Activated B cell treated with CpG ODN at 0.5 μM for 24 hours (primary cell): ENCODE data around the gene EIF4E2. TPM values are rescaled to one million over a fixed set of nuclear protein-coding genes. Genes with fewer than 3 reads are reported as not detected.

Experiments used
- ATAC-seq: fragments of 200-7000 bp; cut with Tn5 transposase; one replicate; pipeline ENCODE4 v1.10.0; 2021; ENCODE audit warnings: low read depth, mild to moderate bottlenecking, moderate library complexity
- CTCF ChIA-PET: fragments of 350-600 bp; sonication (Branson Sonifier 250); formaldehyde crosslinking; loops from one replicate; lab custom pipeline; 2021; ENCODE audit warnings: antibody characterized with exemption; lab: Charles Lee
- POLR2A ChIA-PET: fragments of 350-600 bp; sonication (Branson Sonifier 250); formaldehyde crosslinking; loops from one replicate; lab custom pipeline; 2021; ENCODE audit warnings: antibody characterized with exemption; lab: Charles Lee
- DNase-seq: peaks from one replicate; pipeline ENCODE4 v3.0.0; 2022
- H3K27ac Mint-ChIP-seq: one replicate; pipeline ENCODE4 v1.8.0; 2020; ENCODE audit warnings: mixed read lengths
- H3K27me3 Mint-ChIP-seq: one replicate; pipeline ENCODE4 v1.8.0; 2021; ENCODE audit warnings: mixed read lengths
- H3K36me3 Mint-ChIP-seq: one replicate; pipeline ENCODE4 v1.8.0; 2021; ENCODE audit warnings: low read depth, mixed read lengths
- H3K4me1 Mint-ChIP-seq: one replicate; pipeline ENCODE4 v1.8.0; 2021; ENCODE audit warnings: mixed read lengths
- H3K4me3 Mint-ChIP-seq: one replicate; pipeline ENCODE4 v1.8.0; 2020; ENCODE audit warnings: mild to moderate bottlenecking, mixed read lengths
- H3K9me3 Mint-ChIP-seq: one replicate; pipeline ENCODE4 v1.8.0; 2020; ENCODE audit warnings: mixed read lengths
- intact Hi-C: fragments of 100-400 bp; cut with micrococcal nuclease; formaldehyde crosslinking; loops from one replicate; pipeline ENCODE4 v1.15.1; 2024
- total RNA-seq: library from RNA; stranded (reverse); gene quantifications from 2 replicates; pipeline ENCODE4 v1.2.3, GENCODE V29; 2022
- TF ChIP-seq, protein P1 (sequence below): fragments of 200-600 bp; IDR thresholded peaks from one replicate; pipeline ENCODE4 v1.8.0; 2022; ENCODE audit warnings: antibody characterized with exemption, mild to moderate bottlenecking

The EIF4E2 gene
- total RNA-seq, 1 donor from 2014 or later, result 63.2 TPM

GRCh38 chr2:232524771-232525170 lies 25.7 kb upstream of the EIF4E2 start:
- intact Hi-C loops, result no loop called here
- no peak for ATAC-seq
- H3K4me3 Mint-ChIP-seq, result no peak overlapping the region

DNA sequence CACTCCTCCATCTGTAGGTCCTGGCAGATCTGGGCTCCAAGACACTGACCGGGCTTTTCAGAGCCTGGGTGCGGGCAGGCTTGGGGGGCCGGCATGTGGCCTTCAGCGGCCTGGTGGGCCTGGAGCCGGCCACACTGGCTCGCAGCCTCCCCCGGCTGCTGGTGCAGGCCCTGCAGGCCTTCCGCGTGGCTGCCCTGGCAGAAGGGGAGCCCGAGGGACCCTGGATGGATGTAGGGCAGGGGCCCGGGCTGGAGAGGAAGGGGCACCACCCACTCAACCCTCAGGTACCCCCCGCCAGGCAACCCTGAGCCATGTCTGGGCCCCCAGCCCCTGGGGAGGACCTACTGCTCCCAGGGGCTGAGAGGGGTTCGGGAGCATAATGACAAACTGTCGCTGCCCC lies 25.3 kb upstream of the EIF4E2 start:
- Mint-ChIP-seq H3K27me3 (peaks cover 42% of the 10 kb centered on the region), H3K27ac (no peak overlapping the region), H3K4me1 (peaks cover 15% of the 10 kb centered on the region), H3K9me3 (no peaks in the 10 kb centered on the region), H3K4me3 (no peak overlapping the region), H3K36me3 (no peaks in the 10 kb centered on the region)
- no peak for DNase-seq
- TF ChIP-seq, protein P1, sequence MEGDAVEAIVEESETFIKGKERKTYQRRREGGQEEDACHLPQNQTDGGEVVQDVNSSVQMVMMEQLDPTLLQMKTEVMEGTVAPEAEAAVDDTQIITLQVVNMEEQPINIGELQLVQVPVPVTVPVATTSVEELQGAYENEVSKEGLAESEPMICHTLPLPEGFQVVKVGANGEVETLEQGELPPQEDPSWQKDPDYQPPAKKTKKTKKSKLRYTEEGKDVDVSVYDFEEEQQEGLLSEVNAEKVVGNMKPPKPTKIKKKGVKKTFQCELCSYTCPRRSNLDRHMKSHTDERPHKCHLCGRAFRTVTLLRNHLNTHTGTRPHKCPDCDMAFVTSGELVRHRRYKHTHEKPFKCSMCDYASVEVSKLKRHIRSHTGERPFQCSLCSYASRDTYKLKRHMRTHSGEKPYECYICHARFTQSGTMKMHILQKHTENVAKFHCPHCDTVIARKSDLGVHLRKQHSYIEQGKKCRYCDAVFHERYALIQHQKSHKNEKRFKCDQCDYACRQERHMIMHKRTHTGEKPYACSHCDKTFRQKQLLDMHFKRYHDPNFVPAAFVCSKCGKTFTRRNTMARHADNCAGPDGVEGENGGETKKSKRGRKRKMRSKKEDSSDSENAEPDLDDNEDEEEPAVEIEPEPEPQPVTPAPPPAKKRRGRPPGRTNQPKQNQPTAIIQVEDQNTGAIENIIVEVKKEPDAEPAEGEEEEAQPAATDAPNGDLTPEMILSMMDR, result no peak
- intact Hi-C loops, result no loop called here
- no peak for ATAC-seq
- ChIA-PET POLR2A (no interaction called here), CTCF (no interaction called here)

More at GRCh38 chr2:232524771-232525170, 25.7 kb upstream of the EIF4E2 start:
- H3K9me3 Mint-ChIP-seq, result no peaks in the 10 kb centered on the region
- H3K4me1 Mint-ChIP-seq, result peaks cover 15% of the 10 kb centered on the region
- no peak for DNase-seq
- CTCF ChIA-PET, result no interaction called here
- no peaks in the 10 kb centered on the region for H3K36me3 Mint-ChIP-seq
- TF ChIP-seq, protein P1, result no peak
- H3K27ac Mint-ChIP-seq, result no peak overlapping the region
- POLR2A ChIA-PET, result no interaction called here
- H3K27me3 Mint-ChIP-seq, result peaks cover 42% of the 10 kb centered on the region

GRCh38 chr2:232525791-232526371 lies 24.6 kb upstream of the EIF4E2 start, which contains the start of gene CHRND:
CHRND (plus strand) TSS chr2:232526160; CDS start chr2:232526216, 56 bp downstream.
- Mint-ChIP-seq H3K4me1 (peaks cover 15% of the 10 kb centered on the region), H3K4me3 (no peak within 1 kb of the TSS), H3K27me3 (peaks cover 36% of the 10 kb centered on the region), H3K9me3 (no peaks in the 10 kb centered on the region), H3K27ac (no peak within 1 kb of the TSS), H3K36me3 (no peaks in the 10 kb centered on the region)
- ChIA-PET CTCF (no interaction called here), POLR2A (interaction anchor here (0.6 kb wide), 1 partner anchor 455 kb away, joined by 8 read pairs; no protein-coding TSS in a partner anchor)
- intact Hi-C loops, result no loop called here
- ATAC-seq (no peak), DNase-seq (no peak)
- TF ChIP-seq, protein P1, result no peak

DNA sequence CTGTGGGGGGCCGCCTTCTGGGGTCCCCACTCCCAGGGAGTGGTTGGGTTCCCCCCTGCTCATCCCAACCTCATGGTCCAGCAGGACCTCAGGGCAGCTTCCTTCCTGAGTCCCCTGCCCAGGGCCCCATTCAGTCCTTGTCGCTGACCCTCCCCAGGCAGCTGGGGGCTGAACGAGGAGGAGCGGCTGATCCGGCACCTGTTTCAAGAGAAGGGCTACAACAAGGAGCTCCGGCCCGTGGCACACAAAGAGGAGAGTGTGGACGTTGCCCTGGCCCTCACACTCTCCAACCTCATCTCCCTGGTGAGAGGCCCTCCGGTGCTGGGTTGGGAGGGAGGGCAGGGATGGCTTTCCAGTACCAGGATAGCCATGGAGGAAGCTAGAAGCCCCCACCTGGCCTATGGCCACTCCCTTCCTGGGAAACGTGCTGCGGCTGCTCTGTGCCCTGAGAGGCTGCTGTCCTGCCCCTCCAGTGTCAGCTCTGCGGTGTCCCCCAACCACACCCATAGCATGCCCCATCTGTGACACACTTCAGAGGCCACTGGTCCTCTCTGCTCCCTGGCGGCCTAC lies 24.0 kb upstream of the EIF4E2 start:
- Mint-ChIP-seq H3K4me1 (peaks cover 13% of the 10 kb centered on the region), H3K27ac (no peak overlapping the region), H3K36me3 (no peaks in the 10 kb centered on the region), H3K27me3 (peaks cover 35% of the 10 kb centered on the region), H3K9me3 (no peaks in the 10 kb centered on the region), H3K4me3 (no peak overlapping the region)
- ChIA-PET CTCF (no interaction called here), POLR2A (interaction anchor here (0.6 kb wide), 1 partner anchor 454 kb away, joined by 8 read pairs; no protein-coding TSS in a partner anchor)
- intact Hi-C loops, result no loop called here
- TF ChIP-seq, protein P1, result no peak
- ATAC-seq (no peak), DNase-seq (no peak)

GRCh38 chr2:232527905-232528470 lies 22.5 kb upstream of the EIF4E2 start:
- Mint-ChIP-seq H3K27ac (no peak overlapping the region), H3K9me3 (no peaks in the 10 kb centered on the region), H3K4me3 (no peak overlapping the region), H3K4me1 (peaks cover 8% of the 10 kb centered on the region), H3K36me3 (no peaks in the 10 kb centered on the region), H3K27me3 (peaks cover 32% of the 10 kb centered on the region)
- ATAC-seq (no peak), DNase-seq (no peak)
- CTCF ChIA-PET, result no interaction called here
- POLR2A ChIA-PET, result no interaction called here
- intact Hi-C loops, result no loop called here
- TF ChIP-seq, protein P1, result no peak
